GF-D8 (cell line): ENCODE data around the gene CHMP5.

Experiments used
- DNase-seq: peaks from one replicate; lab custom pipeline; 2025; lab: John Stamatoyannopoulos, UW

The CHMP5 gene

DNA sequence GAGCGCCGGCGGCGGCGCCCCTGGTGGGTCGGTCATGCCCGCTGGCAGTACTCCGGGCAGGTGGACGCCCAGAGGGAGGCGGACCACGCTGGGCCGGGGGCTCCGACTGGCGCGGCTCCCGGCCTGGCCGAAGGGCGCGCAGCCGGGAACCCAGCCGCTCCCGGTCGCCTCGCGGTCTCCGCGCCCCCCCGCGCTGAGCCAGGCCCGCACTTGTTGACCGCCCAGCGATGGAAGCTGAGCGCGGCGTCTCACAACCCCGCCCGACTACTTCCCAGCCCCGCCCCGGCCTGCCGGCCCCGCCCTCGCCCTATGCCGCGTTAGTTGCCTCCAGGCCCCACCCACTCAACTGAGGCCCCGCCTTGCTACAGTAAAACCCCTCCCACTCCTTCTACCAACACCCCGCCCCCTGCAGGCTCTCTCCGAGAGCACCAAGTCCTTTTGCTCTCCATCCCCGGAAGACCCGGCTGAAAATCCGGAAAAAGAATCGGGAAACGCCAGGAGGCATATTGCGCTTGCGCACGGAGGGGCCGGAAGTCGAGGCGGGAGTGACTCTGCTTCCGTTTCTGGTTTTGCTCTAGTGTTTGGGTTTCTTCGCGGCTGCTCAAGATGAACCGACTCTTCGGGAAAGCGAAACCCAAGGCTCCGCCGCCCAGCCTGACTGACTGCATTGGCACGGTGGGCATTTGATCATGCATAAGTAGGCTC is at the start of gene CHMP5, which contains the start of gene BAG1:
CHMP5 (plus strand) TSS at position 577 of the 705 bp plus-strand sequence; CDS start at position 607, 30 bp downstream.
BAG1 (minus strand) TSS at position 236 of the 705 bp plus-strand sequence.
- DNase-seq: peak; percentile 96

DNA sequence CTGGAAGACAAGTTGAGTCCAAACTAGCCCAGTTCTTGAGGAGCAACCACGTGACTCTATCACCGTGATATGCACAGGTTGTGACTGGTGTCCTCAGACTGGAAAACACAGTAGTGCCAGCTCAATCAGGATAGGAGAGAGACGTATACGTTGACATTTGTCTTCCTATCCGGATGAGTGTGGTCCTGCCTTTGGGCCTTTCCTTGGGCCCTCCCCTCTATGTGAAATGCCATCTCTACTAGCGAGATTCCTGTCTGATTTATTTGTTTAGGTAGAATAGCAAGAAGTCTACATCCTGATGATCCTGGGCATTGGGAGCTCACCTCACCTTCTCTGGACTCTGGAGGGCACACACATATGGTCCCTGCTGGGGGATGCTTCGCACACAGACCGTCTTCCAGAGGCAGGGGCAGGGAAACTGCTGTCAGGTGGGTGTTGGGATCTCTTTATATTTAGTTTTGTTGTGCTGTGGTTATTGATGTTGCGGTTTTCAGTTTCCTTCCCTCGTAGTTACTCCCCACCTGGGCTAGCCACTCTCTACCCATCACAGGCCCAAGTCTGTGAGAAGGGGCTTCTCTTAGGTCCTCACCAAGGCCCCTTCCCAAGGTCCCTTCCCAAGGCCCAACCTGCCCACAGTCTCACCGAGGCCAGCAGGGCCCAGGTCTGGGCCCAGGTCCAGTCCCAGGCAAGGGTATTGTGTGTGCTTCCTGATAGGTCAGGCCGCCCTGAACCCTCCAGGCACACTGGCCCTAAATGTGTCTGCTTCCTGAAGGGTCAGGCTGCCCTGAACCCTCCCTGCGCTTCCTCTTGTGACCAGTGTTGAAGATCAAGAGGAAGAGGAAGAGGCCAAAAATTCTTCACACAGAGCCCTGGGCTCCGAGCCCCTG is 43.9 kb upstream of the CHMP5 start:
- no peak for DNase-seq

DNA sequence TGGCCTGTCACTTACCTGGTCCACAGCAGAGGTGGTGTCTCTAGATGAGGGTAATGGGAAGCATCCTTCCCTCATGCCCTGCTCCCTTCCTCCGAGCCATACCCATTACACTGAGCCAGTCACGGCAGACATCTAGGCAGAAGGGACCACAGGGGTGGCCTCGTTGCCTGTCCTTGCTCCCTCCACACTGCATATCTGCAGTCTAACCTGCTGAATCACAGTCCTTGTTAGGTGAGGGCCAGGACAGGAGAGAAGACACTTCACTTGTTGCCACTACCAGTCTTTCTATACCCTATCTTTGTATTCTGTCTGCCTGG is 43.3 kb upstream of the CHMP5 start:
- no peak for DNase-seq

DNA sequence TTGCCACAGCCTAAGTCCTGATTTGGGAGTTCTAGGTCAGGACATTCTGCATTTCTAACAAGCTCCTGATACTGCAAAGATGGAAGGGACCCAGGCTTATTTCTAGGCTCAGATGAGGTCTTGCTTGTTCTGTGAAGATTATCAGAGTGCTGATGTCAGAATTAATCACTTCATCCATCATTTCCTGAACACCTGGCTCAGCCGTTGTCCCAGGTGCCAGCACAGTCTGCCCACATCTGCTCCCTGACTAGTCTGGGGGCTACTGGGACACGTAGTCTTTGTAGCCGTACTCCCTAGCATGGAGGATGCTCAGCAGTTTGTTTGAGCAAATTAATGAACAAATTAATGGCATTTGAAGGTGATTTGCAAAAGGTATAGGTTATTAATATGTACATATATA is 42.8 kb upstream of the CHMP5 start:
- no peak for DNase-seq

DNA sequence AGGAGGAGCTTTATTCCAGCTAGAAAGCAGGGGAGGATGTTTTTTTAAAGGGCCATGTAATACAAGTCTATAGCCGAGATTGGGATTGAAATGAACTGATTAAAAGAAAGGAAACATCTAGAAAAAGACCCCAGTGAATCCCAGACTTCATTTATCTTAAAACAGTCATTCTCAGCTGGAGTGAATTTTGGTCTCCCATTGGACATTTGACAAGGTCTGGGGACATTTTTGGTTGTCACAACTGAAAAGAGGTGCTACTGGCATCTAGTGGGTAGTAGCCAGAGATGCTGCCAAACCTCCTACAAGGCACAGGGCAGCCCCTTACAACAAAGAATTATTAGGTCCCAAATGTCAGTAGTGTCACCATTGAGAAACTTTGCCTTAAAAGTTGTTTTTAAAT is 41.2 kb upstream of the CHMP5 start:
- DNase-seq: no peak

DNA sequence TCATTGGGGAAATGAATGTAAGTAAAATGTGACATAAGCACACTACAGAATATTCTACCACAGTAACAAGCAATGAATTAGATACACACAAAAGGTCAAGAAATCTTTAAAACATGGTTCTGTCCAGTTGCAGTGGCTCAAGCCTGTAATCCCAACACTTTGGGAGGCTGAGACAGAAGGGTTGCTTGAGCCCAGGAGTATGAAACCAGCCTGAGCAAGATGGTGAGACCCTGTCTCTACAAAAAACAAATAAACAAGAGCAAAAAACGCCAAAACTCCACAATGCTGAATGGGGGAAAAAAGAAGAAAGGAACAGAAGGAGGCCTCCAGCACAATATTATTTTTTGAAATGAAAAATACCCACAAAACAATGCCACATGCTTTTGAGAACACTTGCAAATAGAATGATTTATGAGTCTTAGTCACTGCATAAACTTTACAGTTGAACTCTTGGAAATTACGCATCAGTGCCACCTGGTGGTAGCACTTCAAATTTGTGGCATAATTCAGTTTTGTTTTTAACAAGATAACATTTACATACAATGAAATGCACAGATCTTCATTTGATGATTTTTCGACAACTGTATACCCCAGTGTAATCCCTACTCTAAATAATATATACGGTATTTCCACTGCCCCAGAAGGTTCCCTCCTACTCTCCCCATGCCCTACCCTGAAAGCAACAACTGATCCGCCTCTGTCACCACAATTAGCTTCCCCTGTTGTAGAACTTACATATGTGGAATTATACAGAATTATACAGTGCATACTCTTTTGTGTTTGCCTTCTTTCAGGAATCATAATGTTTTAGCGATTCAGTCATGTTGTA is 39.3 kb upstream of the CHMP5 start:
- peak; percentile 48 for DNase-seq

DNA sequence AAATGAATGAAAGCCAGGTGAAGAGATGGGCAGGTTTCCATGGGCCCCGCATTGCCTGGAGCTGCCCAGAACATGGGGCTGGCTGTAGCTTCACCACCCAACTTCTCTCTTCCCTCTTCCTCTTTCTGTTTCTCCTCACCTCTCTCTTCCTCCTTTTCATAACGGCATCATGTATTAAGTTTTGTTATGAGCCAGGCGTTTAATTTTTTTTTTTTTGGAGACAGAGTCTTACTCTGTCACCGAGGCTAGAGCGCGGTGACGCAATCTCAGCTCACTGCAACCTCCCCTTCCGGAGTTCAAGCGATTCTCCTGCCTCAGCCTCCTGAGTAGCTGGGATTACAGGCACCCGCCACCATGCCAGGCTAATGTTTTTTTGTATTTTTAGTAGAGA is 37.8 kb upstream of the CHMP5 start:
- peak; percentile 87 for DNase-seq

DNA sequence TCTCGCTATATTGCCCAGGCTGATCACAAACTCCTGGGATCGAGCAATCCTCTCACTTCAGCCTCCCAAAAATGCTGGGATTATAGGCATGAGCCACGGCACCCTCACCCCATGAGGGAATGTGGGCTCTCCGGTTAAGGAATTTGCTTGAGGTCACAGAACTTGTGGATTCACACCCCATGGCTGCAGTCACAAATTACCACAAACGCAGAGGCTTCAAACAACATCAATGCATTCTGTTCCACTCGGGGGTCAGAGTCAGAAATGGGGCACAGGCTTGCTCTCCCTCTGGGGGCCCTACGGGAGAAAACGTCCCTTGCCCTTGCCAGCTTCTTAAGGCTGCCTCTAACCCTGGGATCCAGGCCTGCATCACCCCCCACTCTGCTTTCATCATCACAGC is 37.1 kb upstream of the CHMP5 start:
- no peak for DNase-seq

DNA sequence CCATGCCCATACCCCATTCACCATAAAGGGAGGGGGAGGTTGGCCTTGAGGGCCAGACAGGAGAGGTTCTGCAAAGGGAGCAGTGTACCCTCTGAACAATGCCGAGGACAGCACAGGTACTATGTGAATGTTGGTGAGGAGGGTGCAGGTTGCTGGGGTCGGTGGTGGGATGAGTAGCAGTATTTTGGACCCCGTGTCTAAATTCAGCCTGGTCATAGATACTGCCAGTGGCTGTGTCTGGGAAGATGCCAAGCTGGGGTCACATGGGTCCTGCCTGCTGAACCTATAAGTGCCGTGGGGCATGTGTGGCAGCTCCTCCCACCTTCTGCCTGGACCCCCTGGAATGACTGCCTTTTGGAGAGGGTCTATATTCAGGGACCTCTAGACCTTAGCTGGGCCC is 36.2 kb upstream of the CHMP5 start:
- DNase-seq: no peak

DNA sequence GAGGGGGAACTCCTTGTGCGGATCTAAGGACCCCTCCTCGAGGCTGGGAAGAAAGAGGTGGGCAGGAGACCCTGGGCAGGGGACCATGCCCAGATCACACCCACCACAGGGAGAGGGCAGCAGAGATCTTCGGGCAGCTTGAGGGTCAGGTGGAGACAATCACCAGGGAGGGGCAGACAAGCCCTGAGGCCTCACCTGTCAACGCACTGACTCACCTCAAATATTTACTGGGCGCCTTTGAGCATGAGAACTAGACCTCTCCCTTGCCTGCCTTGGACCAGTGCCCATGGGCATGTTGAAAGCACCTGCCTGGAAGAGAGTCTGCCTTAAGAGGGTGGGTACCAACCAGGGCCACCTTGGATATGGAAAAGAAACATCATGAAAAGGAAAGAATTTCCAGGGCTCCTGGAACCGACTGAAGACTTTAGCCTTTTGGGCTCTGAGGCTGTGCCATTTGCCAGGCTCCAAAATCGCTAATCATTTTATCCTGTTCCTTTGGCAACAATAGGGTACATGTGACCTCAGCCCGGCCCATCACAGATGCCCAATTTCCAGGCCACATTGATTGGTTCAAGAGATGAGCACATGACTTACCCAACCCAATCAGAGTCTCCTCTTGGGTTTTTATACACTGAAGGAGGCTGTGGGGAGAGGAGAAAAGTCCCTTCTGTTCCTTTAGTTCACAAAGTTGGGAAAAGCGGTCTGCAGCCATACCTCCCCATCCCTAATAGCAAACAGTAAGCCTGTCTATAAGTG is 35.3 kb upstream of the CHMP5 start:
- no peak for DNase-seq

DNA sequence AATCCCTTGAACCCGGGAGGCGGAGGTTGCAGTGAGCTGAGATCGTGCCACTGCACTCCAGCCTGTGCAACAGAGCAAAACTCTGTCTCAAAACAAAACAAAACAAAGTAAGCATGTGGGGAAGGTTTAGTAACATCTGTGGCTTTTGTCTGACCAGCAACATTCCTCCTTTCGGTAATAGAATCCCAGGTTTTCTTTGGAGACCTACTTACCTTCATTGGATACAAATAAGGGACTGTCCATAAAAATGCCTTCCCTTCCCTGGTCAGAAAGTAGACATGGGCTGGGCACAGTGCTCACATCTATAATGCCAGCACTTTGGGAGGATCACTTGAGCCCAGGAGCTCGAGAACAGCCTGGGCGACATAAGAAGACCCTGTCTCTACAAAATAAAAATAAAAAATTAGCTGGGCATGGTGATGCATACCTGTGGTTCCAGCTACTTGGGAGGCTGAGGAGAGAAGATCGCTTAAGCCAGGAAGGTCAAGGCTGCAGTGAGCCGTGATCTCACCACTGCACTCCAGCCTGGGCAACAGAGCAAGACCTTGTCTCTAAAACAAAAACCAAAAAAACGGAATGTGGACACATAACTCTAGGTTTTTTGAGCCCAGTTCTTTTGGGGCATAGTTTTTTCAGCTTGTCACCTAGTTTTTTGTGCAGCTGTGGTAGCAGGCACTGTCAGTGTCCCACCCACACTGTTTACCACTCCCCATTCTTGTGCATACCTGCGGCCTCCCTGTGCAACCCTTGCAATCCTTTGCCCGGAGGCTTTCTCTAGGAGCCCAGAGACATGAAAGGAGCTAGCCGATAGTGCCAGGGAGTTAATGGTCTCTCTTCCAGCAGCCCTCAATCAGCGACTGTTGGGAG is 33.9 kb upstream of the CHMP5 start:
- DNase-seq: no peak

DNA sequence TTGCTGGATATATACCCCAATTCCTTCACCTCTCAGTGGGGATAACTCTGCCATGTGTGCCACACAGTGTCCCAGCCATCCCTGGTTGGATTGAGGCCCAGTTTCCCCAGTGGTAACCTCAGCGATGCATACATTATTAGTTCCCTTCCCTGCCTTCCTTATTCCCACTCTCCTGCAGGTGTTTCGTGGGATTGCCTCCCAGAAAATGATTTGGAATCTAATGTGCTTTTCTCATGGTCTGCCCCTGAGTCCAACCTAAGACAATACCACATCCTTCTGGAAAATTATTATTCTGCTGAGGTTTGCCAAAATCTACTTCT is 33.3 kb upstream of the CHMP5 start:
- no peak for DNase-seq

DNA sequence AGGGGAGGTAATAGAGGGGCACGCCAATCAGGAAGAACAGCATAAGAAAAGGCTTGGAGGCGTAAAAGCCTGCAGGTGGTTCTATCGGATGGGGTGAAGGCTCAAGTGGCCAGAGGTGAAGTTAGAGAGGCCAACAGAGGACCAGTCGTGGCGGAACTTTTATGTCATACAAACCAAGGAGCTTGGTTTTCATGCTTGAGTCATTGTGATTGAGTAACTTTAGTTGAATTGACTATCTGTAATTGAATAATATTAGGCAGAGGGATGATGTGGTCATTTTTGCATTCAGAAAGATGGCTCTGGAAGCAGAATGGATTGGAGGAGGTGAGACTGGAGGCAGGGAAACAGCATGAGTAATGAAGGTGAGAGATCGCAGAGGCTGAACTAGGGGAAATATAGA is 32.0 kb upstream of the CHMP5 start:
- no peak for DNase-seq

DNA sequence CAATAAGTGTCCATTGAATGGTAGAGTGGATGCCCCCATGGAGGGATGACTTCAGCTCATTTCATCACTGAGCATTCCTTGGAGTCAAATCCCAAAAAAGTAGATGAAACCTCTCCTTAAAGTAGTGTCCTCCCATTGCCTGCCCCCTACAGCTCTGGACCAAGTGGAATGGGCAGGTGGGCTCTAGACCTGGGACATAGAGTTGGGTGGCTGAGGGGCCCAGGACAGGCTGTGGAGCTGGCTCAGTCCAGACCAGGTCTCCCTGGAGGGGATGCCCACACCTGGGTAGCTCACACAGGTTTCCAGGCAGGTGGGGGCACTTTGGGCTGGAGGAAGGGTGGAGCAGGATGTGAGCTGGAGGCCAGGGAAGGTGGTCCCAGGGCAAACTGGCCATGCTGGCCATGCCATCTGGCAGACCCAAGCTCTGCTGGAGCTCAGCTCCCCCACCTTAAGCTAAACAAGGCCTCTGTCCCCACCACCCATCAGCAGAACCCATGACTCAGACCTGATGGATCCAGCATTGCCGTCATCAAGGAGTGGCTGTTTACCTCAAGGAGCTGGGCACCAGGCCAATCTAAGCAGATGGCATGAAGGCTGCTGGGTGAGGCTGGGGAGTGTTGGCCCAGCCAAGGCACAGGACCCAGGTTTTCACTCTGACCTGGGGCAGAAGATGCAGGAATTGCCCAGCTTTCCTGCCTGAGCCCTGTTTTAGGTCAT is 31.1 kb upstream of the CHMP5 start:
- no peak for DNase-seq

DNA sequence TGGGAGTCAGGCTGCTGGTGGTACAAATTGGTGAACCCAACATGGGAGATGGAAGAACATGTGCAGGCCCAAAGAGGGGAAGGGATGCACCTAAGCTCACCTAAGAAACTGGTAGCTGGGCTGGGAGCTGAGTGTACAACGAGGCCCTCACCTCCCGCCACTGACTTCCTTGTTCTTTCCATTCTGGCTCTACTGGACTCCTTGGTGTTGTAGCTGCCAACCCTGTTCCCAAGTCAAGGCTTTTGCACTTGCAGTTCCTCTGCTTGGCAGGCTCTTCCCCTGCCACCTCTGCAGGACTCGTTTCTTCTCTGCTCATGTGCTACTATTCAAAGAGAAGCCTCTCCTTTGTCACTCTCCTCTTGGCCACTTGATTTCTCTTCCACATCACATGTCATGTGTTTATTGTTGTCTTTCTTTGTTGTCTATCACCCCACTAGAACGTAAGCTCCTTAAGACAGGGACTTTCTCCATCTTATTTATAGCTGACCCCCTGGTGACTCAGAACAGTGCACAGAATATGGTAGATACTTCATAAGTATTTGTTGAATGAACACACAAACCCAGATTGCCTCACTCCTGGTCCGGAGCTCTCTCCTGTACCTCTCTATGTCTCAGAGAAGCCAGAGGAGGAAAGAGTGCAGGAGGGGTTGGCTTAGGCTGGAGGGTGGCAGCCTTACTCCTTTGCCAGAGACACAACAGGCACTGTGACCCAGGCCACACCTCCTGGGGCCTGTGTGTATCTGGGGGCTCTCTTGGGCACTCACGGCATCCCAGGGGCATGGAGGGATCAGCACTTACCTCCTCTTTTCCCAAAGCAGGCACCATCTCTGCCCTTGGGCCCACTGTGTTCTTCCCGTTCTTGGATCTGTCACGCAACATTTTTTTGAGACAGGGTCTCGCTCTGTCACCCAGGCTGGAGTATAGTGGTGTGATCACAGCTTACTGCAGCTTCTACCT is 30.1 kb upstream of the CHMP5 start:
- no peak for DNase-seq

DNA sequence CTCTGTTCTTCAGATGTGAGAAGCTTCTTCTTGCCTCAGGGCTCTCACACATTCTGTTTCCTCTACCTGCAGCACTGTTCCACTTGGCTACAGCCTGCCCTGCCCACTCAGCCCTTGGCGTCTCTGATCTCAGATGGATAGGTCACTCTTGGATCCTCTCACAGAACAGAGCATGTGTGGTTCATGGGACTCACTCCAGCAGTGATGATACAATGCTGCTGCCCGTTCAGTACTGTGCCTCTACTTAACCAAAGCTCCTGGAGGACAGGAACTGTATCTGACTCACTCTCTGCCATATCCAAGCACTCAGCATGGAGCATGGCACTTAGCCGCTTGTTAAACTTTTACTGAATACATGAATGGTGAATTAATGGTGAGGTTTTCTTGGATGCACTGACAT is 28.3 kb upstream of the CHMP5 start:
- no peak for DNase-seq

DNA sequence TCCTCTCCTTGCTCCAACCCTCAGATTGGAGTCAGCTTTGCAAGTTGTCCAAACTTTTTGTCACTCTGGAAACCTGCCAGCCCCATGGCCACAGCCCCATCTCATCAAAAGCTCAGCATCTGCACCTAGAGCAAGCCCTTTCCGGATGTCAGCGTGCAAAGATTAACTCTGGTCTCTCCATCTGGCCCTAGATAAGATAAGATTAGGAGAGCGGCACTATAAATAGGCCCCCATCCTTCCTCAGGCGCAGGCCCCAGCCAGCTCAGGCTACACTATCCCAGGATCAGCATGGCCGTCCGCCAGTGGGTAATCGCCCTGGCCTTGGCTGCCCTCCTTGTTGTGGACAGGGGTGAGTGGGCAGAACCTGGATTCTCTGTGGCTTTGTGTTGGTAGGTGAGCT is 24.9 kb upstream of the CHMP5 start, which contains the start of gene SPINK4:
SPINK4 (plus strand) TSS at position 247 of the 400 bp plus-strand sequence; CDS start at position 289, 42 bp downstream.
- DNase-seq: peak; percentile 83

DNA sequence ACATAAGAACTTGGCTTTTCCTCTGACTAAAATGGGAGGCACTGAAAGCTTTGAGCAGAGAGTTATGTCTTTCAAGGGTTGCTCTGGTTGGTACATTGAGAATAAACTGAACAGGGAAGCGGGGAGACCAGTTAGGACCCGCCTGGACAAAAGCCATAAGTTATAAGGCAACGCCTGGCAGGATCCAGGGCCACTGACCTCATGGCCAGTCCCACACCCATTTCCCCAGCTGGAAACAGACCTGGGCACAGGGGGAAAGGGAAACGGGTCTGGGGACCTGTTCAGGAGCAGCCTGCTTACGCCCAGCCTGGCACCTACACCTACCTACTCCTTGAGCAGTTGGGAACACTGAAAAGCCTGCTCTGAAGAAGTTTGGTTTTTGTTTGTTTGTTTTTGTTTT is 23.6 kb upstream of the CHMP5 start:
- no peak for DNase-seq

DNA sequence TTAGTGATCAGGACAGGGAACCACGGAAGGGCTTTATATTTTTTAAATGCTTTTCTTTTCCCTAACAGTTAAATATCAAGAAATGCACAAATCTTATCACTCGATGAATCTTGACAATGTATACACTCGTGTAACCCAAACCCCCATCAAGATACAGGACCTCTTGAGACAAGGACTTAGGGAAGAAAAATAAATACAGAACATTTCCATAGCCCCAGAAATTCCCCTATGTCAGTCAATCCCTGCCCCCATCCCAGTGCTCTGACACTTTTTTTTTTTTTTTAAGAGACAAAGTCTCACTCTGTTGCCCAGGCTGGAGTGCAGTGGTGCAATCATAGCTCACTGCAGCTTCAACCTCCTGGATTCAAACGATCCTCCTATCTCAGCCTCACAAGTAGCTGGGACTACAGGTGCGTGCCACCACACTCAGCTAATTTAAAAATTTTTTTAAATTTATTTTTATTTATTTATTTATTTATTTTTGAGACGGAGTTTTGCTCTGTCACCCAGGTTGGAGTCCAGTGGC is 22.2 kb upstream of the CHMP5 start:
- DNase-seq: no peak
